NCI-H1417 treated with DMSO at 0.1 percent for 48 hours (cell line): ENCODE results near the gene IFI27L2.
"Not testable (repeated sequence)": the region's sequence is repeated elsewhere in the genome, so short reads cannot be mapped to it uniquely, and the experiment has no call there.

Experiments used
- DNase-seq: peaks from one replicate; lab custom pipeline; 2025; lab: John Stamatoyannopoulos, UW

The IFI27L2 gene, protein sequence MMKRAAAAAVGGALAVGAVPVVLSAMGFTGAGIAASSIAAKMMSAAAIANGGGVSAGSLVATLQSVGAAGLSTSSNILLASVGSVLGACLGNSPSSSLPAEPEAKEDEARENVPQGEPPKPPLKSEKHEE

DNA sequence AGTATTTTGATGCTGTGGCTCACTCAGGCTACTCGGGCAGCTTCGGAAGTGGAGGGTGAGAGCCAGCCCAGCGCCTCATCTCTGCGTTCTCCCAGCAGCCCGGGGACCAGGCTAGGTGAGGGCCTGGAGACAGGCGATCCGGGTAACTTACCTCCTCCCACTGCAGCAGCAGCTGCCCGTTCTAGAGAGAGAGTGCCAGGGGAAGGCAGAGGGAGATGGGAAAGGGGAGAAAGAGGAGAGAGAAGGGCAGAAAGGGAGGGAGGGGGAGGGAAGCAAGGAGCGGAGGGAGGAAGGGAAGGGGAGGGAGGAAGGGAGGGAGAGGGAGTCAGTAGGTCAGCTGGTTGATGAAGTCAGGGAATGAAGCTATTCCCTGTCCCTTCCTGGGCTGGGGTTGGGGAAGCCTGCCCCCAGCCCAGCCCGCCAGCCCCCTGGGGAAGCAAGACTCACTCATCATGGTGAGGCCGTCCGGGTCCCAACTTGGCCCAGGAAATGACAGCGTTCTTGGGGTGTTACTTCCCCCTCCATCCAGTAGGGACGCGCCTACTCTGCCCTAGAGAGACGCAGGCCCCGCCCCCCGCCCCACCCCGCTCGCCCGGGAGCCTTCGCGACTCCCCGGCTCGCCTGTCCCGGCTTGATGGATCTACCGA, at the start of gene IFI27L2:
Gene IFI27L2 (minus strand): TSS at position 494 of the 647 bp plus-strand sequence. CDS start 40 bp downstream, at position 454.
- no peak for DNase-seq

- no peak for DNase-seq
Measured at GRCh38 chr14:94177806-94178205, 48.4 kb upstream of the IFI27L2 start.

- no peak for DNase-seq
Measured at GRCh38 chr14:94176808-94177207, 47.4 kb upstream of the IFI27L2 start.

DNA sequence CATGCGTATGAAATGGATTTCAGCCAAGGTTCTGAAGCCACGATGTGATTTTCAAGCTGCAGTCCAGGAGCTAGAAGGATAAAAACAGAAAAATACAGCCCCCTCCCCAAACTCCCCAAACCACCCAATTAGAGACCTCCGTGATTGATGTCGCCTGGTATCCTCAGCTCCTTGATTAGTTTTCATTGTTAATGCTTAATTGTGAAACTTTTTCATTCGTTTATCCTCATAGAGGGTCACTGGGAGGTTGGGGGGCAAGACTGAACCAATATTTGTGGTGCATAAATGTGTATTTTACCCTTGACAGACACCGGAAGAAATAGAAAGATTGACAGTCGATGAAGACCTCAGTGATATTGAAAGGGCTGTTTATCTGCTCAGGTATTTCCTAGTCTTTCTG, 46.3 kb upstream of the IFI27L2 start:
- DNase-seq: no peak

- DNase-seq: no peak
Measured at GRCh38 chr14:94175011-94175745, 45.8 kb upstream of the IFI27L2 start.

- DNase-seq: no peak
Measured at GRCh38 chr14:94174604-94175010, 45.2 kb upstream of the IFI27L2 start.

DNA sequence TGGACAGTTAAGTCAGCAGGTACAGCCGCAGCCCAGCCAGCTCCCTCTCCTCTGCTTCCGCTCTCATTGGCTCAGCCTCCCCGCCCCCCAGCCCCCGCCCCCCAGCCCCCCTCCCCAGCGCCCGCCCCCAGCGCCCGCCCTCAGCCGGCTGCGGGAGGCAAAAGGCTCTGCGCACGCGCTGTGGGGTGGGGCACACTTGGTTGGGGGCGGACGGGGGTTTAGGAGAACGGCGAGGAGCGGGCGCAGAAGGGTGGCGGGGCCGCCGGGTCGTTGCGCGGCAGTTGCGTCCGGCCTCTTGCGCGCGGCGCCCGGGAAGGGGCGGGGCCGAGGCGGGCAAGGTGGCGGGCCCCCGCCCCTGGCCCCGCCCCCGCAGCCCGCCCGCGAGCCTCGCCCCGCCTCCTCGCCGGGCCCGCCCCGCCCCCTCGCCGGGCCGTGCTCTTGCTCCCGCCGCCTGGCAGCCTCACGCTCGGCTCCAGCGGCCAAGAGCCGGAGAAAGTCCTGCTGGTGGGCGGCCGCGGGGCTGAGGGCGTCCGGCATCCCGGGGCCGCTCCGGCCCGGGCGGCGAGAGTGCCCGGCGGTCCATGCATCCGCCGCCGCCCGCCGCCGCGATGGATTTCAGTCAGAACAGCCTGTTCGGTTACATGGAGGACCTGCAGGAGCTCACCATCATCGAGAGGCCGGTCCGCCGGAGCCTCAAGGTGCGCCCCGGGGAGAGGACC, 44.6 kb upstream of the IFI27L2 start, which contains the start of gene PPP4R4:
Gene PPP4R4 (plus strand): TSS at position 438 of the 719 bp plus-strand sequence. CDS start 144 bp downstream, at position 582.
- peak; percentile 52 for DNase-seq

- DNase-seq: no peak
Measured at GRCh38 chr14:94173471-94173884, 44.1 kb upstream of the IFI27L2 start.

- no peak for DNase-seq
Measured at GRCh38 chr14:94172545-94172944, 43.1 kb upstream of the IFI27L2 start.

DNA sequence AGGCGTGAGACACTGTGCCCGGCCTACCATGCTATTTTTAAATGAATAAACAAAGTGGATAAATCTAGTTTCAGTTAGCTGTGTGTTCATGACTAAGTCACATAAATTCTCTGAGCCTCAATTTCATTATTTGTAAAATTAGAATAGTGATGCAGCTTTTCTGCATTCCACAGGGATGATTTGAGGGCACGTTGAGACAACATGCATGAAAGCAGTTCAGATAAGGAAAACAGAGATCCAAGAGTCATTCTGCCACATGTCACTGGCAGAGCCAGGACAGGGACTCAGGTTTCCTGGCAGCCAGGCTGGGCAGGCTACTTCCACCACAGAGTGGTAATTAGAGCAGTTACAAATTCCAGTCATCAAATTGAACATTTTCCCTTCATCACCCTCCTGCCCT, 41.8 kb upstream of the IFI27L2 start:
- DNase-seq: no peak

DNA sequence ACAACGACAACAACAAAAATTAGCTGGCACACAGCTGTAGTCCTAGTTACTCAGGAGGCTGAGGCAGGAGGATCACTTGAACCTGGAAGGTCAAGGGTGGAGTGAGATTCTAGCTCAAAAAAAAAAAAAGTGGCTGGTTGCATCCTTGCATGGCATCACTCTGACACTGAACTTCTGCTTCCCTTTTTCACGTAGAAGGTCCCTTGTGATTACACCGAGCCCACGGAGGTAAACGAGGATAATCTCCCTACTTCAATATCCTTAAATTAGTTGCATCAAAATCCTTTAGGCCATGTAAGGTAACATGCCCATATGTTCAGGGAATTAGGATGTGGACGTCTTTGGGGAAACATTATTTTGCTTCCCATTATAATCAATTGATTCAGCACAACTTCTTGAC, 40.7 kb upstream of the IFI27L2 start:
- DNase-seq: no peak

GRCh38 chr14:94165744-94166143, 36.3 kb upstream of the IFI27L2 start:
- no peak for DNase-seq

DNA sequence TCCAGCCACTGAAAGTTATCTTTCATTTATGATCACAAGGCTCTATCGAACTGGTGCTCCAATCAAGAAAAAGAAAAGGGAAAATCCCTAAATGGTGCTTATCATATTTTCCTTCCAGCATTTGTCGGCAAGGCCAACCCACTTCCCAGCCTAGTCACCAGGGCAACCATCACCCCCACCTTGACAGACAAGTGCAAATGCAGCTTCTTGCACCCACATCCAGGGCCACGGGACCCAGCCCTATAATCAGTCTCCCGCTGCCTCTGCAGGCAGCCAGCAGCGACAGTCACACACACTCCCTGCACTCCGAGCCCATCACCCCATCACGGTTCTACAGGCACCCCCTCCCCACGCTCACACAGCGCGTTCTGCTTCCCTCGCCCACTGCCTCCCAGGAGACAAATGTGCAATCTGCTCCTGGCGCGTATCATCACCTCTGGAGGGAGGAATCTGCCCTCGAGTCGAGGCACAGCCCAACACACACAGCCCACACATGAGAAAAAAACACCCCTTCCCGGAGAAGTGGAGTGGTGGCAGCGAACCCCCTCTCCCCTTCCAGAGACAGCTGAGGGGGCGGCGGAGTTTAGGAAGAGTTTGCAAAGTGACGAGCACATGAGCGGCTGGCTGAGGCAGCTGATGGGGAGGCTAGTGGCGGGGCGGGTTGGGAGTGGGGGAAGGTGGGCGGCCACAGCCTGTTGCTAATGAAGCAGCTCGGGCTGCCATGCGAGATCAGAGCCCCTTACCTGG, 35.5 kb upstream of the IFI27L2 start:
- no peak for DNase-seq

- DNase-seq: no peak
Measured at GRCh38 chr14:94163796-94164195, 34.4 kb upstream of the IFI27L2 start.

GRCh38 chr14:94162466-94162865, 33.1 kb upstream of the IFI27L2 start:
- DNase-seq: no peak

- DNase-seq: no peak
Measured at GRCh38 chr14:94161981-94162380, 32.6 kb upstream of the IFI27L2 start.

GRCh38 chr14:94161058-94161457, 31.7 kb upstream of the IFI27L2 start:
- DNase-seq: no peak

- DNase-seq: no peak
Measured at GRCh38 chr14:94158239-94158883, 29.0 kb upstream of the IFI27L2 start.

- peak; percentile 39 for DNase-seq
Measured at GRCh38 chr14:94157197-94157596, 27.8 kb upstream of the IFI27L2 start.

DNA sequence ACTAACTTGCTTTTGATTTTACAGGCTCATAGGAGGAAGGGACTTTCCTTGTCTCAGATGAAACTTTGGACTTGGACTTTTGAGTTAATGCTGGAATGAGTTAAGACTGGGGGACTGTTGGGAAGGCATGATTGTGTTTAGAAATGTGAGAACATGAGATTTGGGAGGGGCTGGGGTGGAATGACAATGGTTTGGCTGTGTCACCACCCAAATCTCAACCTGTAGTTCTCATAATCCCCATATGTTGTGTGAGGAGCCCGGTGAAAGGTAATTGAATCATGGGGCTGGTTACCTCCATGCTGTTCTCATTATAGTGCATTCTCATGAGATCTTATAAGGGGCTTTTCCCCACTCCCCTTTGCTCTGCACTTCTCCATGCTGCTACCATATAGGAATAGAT, 26.7 kb upstream of the IFI27L2 start:
- not testable (repeated sequence) for DNase-seq

GRCh38 chr14:94153750-94154342, 24.4 kb upstream of the IFI27L2 start:
- no peak for DNase-seq
